Fibroblast of mammary gland (primary cell): ENCODE results near the gene FEM1C.

Source experiments
- DNase-seq: peaks from one replicate; pipeline ENCODE4 v3.0.0-alpha.2; 2010; ENCODE audit warnings: low read depth
- H3K4me3 ChIP-seq: 2 replicates; pipeline ENCODE4 v1.5.1; 2011; ENCODE audit warnings: low read depth, mild to moderate bottlenecking, low read length, moderate library complexity; ENCODE audit not compliant: control insufficient read depth
- CTCF ChIP-seq: conservative IDR thresholded peaks from 2 replicates; pipeline ENCODE4 v1.5.1; 2011; ENCODE audit warnings: low read depth, low read length, inconsistent platforms; ENCODE audit not compliant: control insufficient read depth, insufficient read depth

The FEM1C gene

DNA sequence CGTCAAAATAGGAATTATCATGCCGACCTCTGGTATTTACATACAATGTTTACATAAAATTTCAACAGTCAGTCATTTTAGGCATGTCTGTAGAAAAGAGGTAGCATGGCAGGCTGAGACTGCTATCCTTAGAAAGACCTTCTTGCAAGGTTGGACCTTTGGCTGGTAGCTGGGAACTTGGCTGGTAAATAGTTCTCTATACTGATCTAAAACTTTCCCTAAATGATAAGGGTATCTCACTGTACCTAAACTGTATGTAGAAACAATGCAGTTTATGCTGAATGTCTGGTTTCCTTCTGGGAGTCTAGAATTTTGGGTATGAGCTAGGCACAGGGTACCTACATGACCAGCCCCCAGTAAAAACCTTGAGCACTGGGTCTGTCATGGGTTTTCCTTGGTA, 18.0 kb downstream of the FEM1C start:
- H3K4me3 ChIP-seq, result no peak overlapping the region
- TF ChIP-seq CTCF, result no peak
- DNase-seq, result no peak

- no peak overlapping the region for H3K4me3 ChIP-seq
- TF ChIP-seq CTCF, result no peak
- DNase-seq, result peak; percentile 42
These were observed 20.3 kb downstream of the FEM1C start for GRCh38 chr5:115524199-115524847.

GRCh38 chr5:115522832-115523403, 21.7 kb downstream of the FEM1C start:
- no peak for TF ChIP-seq CTCF
- no peak overlapping the region for H3K4me3 ChIP-seq
- DNase-seq, result no peak

DNA sequence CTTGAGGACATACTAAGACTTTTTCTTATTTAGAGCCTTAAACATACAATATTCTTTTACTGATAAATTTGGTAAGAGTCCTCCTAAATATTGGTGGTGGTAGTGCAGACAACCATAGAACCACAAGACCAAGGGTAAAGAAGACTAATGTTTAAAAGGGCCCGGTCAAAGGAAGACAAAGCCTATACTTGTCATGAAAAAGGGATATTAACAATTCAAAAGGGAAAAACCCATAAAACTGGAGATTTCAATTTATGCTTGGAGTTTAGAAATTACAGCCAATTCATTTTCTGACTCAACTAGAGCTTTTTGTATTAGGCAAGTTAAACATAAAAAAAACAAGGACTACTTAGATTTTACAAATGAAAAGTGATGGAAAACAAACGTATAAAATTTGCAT, 24.4 kb downstream of the FEM1C start:
- DNase-seq, result no peak
- no peak for TF ChIP-seq CTCF
- no peak overlapping the region for H3K4me3 ChIP-seq

GRCh38 chr5:115516372-115516771, 28.2 kb downstream of the FEM1C start:
- no peak for TF ChIP-seq CTCF
- DNase-seq, result no peak
- no peak overlapping the region for H3K4me3 ChIP-seq

- no peak for DNase-seq
- TF ChIP-seq CTCF, result no peak
- H3K4me3 ChIP-seq, result no peak overlapping the region
These were observed 30.4 kb downstream of the FEM1C start for GRCh38 chr5:115514220-115514619.
